Prostate gland (tissue), 2 donors: ENCODE results near the gene CCDC170.

ENCODE experiments used
- CTCF ChIP-seq, 4 experiments: fragments of 200-600 bp in 2 of 4; fragments of 450-650 bp in 2 of 4; sonication (generic) in 2 of 4; IDR thresholded peaks; 1 replicate in 3 of 4; 2 replicates in 1 of 4; pipeline ENCODE4 v1.5.1; 2016 to 2019; ENCODE audit warnings: antibody characterized with exemption in 4 of 4, mild to moderate bottlenecking in 2 of 4, moderate library complexity in 2 of 4
- POLR2A ChIP-seq: fragments of 450-650 bp; IDR thresholded peaks from one replicate; pipeline ENCODE4 v1.6.1; 2016; ENCODE audit warnings: antibody characterized with exemption, mild to moderate bottlenecking

- TF ChIP-seq CTCF (IDR thresholded peaks at IDR 0.05) (no peak), POLR2A (no peak)
Observed at GRCh38 chr6:151512481-151512880, 18.7 kb downstream of the CCDC170 start.
